GM18505 (cell line): ENCODE measurements around the gene ELAVL1.
"Not testable (repeated sequence)": the region's sequence is repeated elsewhere in the genome, so short reads cannot be mapped to it uniquely, and the experiment has no call there.

Experiments used
- ATAC-seq: cut with Tn5 transposase; IDR thresholded peaks from one replicate; pipeline ENCODE4 v1.9.1; 2021; ENCODE audit not compliant: unreplicated experiment
- POLR2A ChIP-seq: IDR thresholded peaks from 4 replicates; pipeline ENCODE4 v1.6.1; 2011; ENCODE audit warnings: borderline replicate concordance; ENCODE audit not compliant: insufficient read depth, insufficient read length; ENCODE audit errors: extremely low read depth

Gene ELAVL1

GRCh38 chr19:7941895-7942596, 63.4 kb downstream of the ELAVL1 start:
- ATAC-seq = no peak
- TF ChIP-seq POLR2A = no peak

- ATAC-seq = no peak
- TF ChIP-seq POLR2A = no peak
Measured at GRCh38 chr19:7940841-7941240, 64.6 kb downstream of the ELAVL1 start.

- no peak for ATAC-seq
- TF ChIP-seq POLR2A = no peak
Measured at GRCh38 chr19:7934766-7935165, 70.7 kb downstream of the ELAVL1 start.

GRCh38 chr19:7933828-7934725, 71.4 kb downstream of the ELAVL1 start:
- no peak for TF ChIP-seq POLR2A
- no peak for ATAC-seq

GRCh38 chr19:7933411-7933810, 72.0 kb downstream of the ELAVL1 start:
- no peak for TF ChIP-seq POLR2A
- ATAC-seq = no peak

GRCh38 chr19:7932930-7933300, 72.5 kb downstream of the ELAVL1 start:
- no peak for ATAC-seq
- no peak for TF ChIP-seq POLR2A

- no peak for TF ChIP-seq POLR2A
- ATAC-seq = no peak
Measured at GRCh38 chr19:7932276-7932929, 73.0 kb downstream of the ELAVL1 start.

- no peak for TF ChIP-seq POLR2A
- ATAC-seq = no peak
Measured at GRCh38 chr19:7931221-7932061, 74.0 kb downstream of the ELAVL1 start.

GRCh38 chr19:7930765-7931164, 74.7 kb downstream of the ELAVL1 start:
- no peak for ATAC-seq
- no peak for TF ChIP-seq POLR2A

- ATAC-seq = not testable (repeated sequence)
Measured at GRCh38 chr19:7930030-7930429, 75.4 kb downstream of the ELAVL1 start.

GRCh38 chr19:7928741-7929701, 76.4 kb downstream of the ELAVL1 start:
- no peak for ATAC-seq
- no peak for TF ChIP-seq POLR2A

GRCh38 chr19:7928334-7928706, 77.1 kb downstream of the ELAVL1 start:
- no peak for TF ChIP-seq POLR2A

More at GRCh38 chr19:7928334-7928706, 77.1 kb downstream of the ELAVL1 start:
- no peak for ATAC-seq
